KMS-11 (cell line): ENCODE results near the gene ARSK.

ENCODE experiments used
- H2AFZ ChIP-seq: fragments of 200-600 bp; sonication (generic); 2 replicates; pipeline ENCODE4 v1.6.1; 2016; ENCODE audit warnings: antibody characterized with exemption, mixed run types, low read depth
- H3K27ac ChIP-seq: fragments of 200-600 bp; sonication (generic); 2 replicates; pipeline ENCODE4 v1.6.1; 2016; ENCODE audit warnings: mild to moderate bottlenecking, mixed run types
- H3K27me3 ChIP-seq: fragments of 200-600 bp; sonication (generic); 2 replicates; pipeline ENCODE4 v1.6.1; 2017; ENCODE audit warnings: mild to moderate bottlenecking, low read depth, mixed run types, moderate library complexity; ENCODE audit not compliant: insufficient read depth
- H3K36me3 ChIP-seq: fragments of 200-600 bp; sonication (generic); 2 replicates; pipeline ENCODE4 v1.6.1; 2017; ENCODE audit warnings: mild to moderate bottlenecking, mixed run types; ENCODE audit not compliant: insufficient read depth
- H3K4me1 ChIP-seq: fragments of 200-600 bp; sonication (generic); 2 replicates; pipeline ENCODE4 v1.6.1; 2016; ENCODE audit warnings: mild to moderate bottlenecking, low read depth, mixed run types; ENCODE audit not compliant: poor library complexity, severe bottlenecking
- H3K4me2 ChIP-seq: fragments of 200-600 bp; sonication (generic); 2 replicates; pipeline ENCODE4 v1.7.0; 2016; ENCODE audit warnings: mild to moderate bottlenecking, mixed run types
- H3K4me3 ChIP-seq: fragments of 200-600 bp; sonication (generic); IDR thresholded peaks from 2 replicates; pipeline ENCODE4 v1.6.1; 2017; ENCODE audit warnings: low read depth, low read length, mixed read lengths; ENCODE audit not compliant: insufficient read depth
- H3K79me2 ChIP-seq: fragments of 200-600 bp; sonication (generic); 2 replicates; pipeline ENCODE4 v1.6.1; 2016; ENCODE audit warnings: low read depth, mixed run types; ENCODE audit not compliant: insufficient read depth
- H3K9ac ChIP-seq: fragments of 200-600 bp; sonication (generic); 2 replicates; pipeline ENCODE4 v1.6.1; 2016; ENCODE audit warnings: mild to moderate bottlenecking, mixed run types
- H4K20me1 ChIP-seq: fragments of 200-600 bp; sonication (generic); 2 replicates; pipeline ENCODE4 v1.6.1; 2016; ENCODE audit warnings: mild to moderate bottlenecking, mixed run types; ENCODE audit not compliant: insufficient read depth
- TF ChIP-seq, protein P1 (sequence below): fragments of 200-600 bp; sonication (generic); conservative IDR thresholded peaks from 2 replicates; pipeline ENCODE4 v1.6.1; 2017; ENCODE audit warnings: low read depth, mild to moderate bottlenecking, antibody characterized with exemption, low read length, moderate library complexity, mixed read lengths

The ARSK gene

DNA sequence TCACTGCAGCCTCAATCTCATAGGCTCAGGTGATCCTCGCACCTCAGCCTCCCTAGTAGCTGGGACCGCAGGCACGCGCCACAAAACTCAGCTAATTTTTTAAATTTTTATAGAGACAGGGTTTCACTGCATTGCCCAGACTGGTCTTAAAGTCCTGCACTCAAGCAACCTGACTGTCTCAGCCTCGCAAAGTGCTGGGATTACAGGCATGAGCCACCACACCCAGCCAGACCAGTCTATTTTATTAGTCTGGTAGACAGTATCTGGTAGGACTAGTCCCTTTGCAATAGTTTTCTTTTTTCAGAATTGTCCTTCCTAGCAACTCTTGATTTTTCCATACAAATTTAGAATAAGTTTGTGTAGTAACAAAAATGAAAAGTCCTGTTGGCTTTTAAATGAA lies 50.9 kb downstream of the ARSK start:
- TF ChIP-seq, protein P1, sequence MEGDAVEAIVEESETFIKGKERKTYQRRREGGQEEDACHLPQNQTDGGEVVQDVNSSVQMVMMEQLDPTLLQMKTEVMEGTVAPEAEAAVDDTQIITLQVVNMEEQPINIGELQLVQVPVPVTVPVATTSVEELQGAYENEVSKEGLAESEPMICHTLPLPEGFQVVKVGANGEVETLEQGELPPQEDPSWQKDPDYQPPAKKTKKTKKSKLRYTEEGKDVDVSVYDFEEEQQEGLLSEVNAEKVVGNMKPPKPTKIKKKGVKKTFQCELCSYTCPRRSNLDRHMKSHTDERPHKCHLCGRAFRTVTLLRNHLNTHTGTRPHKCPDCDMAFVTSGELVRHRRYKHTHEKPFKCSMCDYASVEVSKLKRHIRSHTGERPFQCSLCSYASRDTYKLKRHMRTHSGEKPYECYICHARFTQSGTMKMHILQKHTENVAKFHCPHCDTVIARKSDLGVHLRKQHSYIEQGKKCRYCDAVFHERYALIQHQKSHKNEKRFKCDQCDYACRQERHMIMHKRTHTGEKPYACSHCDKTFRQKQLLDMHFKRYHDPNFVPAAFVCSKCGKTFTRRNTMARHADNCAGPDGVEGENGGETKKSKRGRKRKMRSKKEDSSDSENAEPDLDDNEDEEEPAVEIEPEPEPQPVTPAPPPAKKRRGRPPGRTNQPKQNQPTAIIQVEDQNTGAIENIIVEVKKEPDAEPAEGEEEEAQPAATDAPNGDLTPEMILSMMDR: no peak
- Histone ChIP-seq H3K4me2 (no peak overlapping the region), H3K4me3 (no peak overlapping the region), H2AFZ (no peak overlapping the region), H3K79me2 (no peaks in the 10 kb centered on the region), H4K20me1 (no peaks in the 10 kb centered on the region), H3K27me3 (no peaks in the 10 kb centered on the region), H3K36me3 (no peaks in the 10 kb centered on the region), H3K27ac (no peak overlapping the region), H3K4me1 (no peaks in the 10 kb centered on the region), H3K9ac (no peak overlapping the region)

- H3K4me2 ChIP-seq: no peak overlapping the region
- H3K79me2 ChIP-seq: no peaks in the 10 kb centered on the region
- TF ChIP-seq, protein P1: no peak
- no peaks in the 10 kb centered on the region for H4K20me1 ChIP-seq
- no peak overlapping the region for H2AFZ ChIP-seq
- no peak overlapping the region for H3K27ac ChIP-seq
- H3K4me1 ChIP-seq: no peaks in the 10 kb centered on the region
- H3K36me3 ChIP-seq: no peaks in the 10 kb centered on the region
- H3K4me3 ChIP-seq: no peak overlapping the region
- no peak overlapping the region for H3K9ac ChIP-seq
- H3K27me3 ChIP-seq: no peaks in the 10 kb centered on the region
Observed at GRCh38 chr5:95606419-95606818, 51.5 kb downstream of the ARSK start.

GRCh38 chr5:95609711-95610110 lies 54.8 kb downstream of the ARSK start:
- Histone ChIP-seq H2AFZ (no peak overlapping the region), H3K9ac (no peak overlapping the region), H3K36me3 (no peaks in the 10 kb centered on the region), H3K4me1 (peaks cover under 1% of the 10 kb centered on the region), H4K20me1 (no peaks in the 10 kb centered on the region), H3K79me2 (no peaks in the 10 kb centered on the region), H3K4me2 (no peak overlapping the region), H3K27me3 (no peaks in the 10 kb centered on the region), H3K27ac (no peak overlapping the region), H3K4me3 (no peak overlapping the region)
- TF ChIP-seq, protein P1: no peak

DNA sequence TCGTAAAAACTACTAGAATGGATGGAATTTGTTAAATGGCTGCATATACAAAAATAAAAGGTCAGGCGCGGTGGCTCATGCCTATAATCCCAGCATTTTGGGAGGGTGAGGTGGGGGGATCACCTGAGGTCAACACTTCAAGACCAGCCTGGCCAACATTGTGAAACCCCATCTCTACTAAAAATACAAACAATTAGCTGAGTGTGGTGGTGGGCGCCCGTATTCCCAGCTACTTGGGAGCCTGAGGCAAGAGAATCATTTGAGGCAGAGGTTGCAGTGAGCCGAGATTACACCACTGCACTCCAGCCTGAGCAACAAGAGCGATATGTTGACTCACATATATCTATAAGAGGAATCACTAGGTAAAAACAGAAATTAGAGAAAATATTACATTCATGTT lies 55.6 kb downstream of the ARSK start:
- TF ChIP-seq, protein P1: no peak
- H3K27ac ChIP-seq: no peak overlapping the region
- H3K4me3 ChIP-seq: no peak overlapping the region
- no peak overlapping the region for H3K4me2 ChIP-seq
- H3K36me3 ChIP-seq: no peaks in the 10 kb centered on the region
- no peak overlapping the region for H3K9ac ChIP-seq
- no peak overlapping the region for H2AFZ ChIP-seq
- no peaks in the 10 kb centered on the region for H4K20me1 ChIP-seq
- no peaks in the 10 kb centered on the region for H3K79me2 ChIP-seq
- H3K27me3 ChIP-seq: no peaks in the 10 kb centered on the region
- H3K4me1 ChIP-seq: peaks cover 8% of the 10 kb centered on the region
